ACC112 (cell line): ENCODE measurements around the gene RNF150.

Experiments used
- H2AFZ ChIP-seq: fragments of 200-600 bp; sonication (generic); one replicate; pipeline ENCODE4 v1.6.0; 2017; ENCODE audit warnings: antibody characterized with exemption, low read length; ENCODE audit not compliant: unreplicated experiment
- H3K27ac ChIP-seq: fragments of 200-600 bp; sonication (generic); 2 replicates; pipeline ENCODE4 v1.5.1; 2014; ENCODE audit warnings: low read depth, mild to moderate bottlenecking, antibody characterized with exemption, low read length, moderate library complexity
- H3K27me3 ChIP-seq: fragments of 200-600 bp; sonication (generic); 2 replicates; pipeline ENCODE4 v1.6.1; 2014; ENCODE audit warnings: mild to moderate bottlenecking, antibody characterized with exemption, low read length, moderate library complexity, mixed read lengths; ENCODE audit not compliant: insufficient read depth
- H3K36me3 ChIP-seq: fragments of 200-600 bp; sonication (generic); 2 replicates; pipeline ENCODE4 v1.6.1; 2016; ENCODE audit warnings: mild to moderate bottlenecking, antibody characterized with exemption, low read length, moderate library complexity, mixed read lengths; ENCODE audit not compliant: insufficient read depth
- H3K4me1 ChIP-seq: fragments of 200-600 bp; sonication (generic); one replicate; pipeline ENCODE4 v1.6.1; 2016; ENCODE audit warnings: low read length, mixed read lengths; ENCODE audit not compliant: insufficient read depth, unreplicated experiment, control insufficient read depth
- H3K4me3 ChIP-seq: fragments of 200-600 bp; sonication (generic); 2 replicates; pipeline ENCODE4 v1.5.1; 2014; ENCODE audit warnings: mild to moderate bottlenecking, low read depth, low read length
- H3K79me2 ChIP-seq: fragments of 200-600 bp; sonication (generic); one replicate; pipeline ENCODE4 v1.6.0; 2016; ENCODE audit warnings: low read length; ENCODE audit not compliant: control insufficient read depth, unreplicated experiment, insufficient read depth

The RNF150 gene

GRCh38 chr4:141107927-141108326 lies 25.3 kb downstream of the RNF150 start:
- H3K27ac ChIP-seq = no peak overlapping the region
- H3K79me2 ChIP-seq = no peaks in the 10 kb centered on the region
- no peak overlapping the region for H2AFZ ChIP-seq
- no peaks in the 10 kb centered on the region for H3K4me1 ChIP-seq
- H3K36me3 ChIP-seq = no peaks in the 10 kb centered on the region
- no peaks in the 10 kb centered on the region for H3K27me3 ChIP-seq
- H3K4me3 ChIP-seq = no peak overlapping the region

- Histone ChIP-seq H3K27ac (no peak overlapping the region), H3K27me3 (no peaks in the 10 kb centered on the region), H3K79me2 (no peaks in the 10 kb centered on the region), H3K4me1 (peaks cover 15% of the 10 kb centered on the region), H3K4me3 (no peak overlapping the region), H2AFZ (no peak overlapping the region), H3K36me3 (no peaks in the 10 kb centered on the region)
Measured at GRCh38 chr4:141102367-141102766, 30.9 kb downstream of the RNF150 start.

GRCh38 chr4:141101511-141101910 lies 31.8 kb downstream of the RNF150 start:
- Histone ChIP-seq H2AFZ (no peak overlapping the region), H3K27ac (no peak overlapping the region), H3K79me2 (no peaks in the 10 kb centered on the region)

GRCh38 chr4:141099326-141099725 lies 33.9 kb downstream of the RNF150 start:
- Histone ChIP-seq H3K36me3 (no peaks in the 10 kb centered on the region), H3K27ac (no peak overlapping the region), H2AFZ (peak overlapping the region; percentile 30), H3K79me2 (no peaks in the 10 kb centered on the region), H3K4me3 (no peak overlapping the region), H3K4me1 (peaks cover 15% of the 10 kb centered on the region), H3K27me3 (no peaks in the 10 kb centered on the region)

More at GRCh38 chr4:141101511-141101910, 31.8 kb downstream of the RNF150 start:
- Histone ChIP-seq H3K36me3 (no peaks in the 10 kb centered on the region), H3K4me1 (peaks cover 15% of the 10 kb centered on the region), H3K27me3 (no peaks in the 10 kb centered on the region), H3K4me3 (no peak overlapping the region)

GRCh38 chr4:141098163-141098562 lies 35.1 kb downstream of the RNF150 start:
- H3K4me3 ChIP-seq = no peak overlapping the region
- H3K4me1 ChIP-seq = peaks cover 15% of the 10 kb centered on the region
- H3K27me3 ChIP-seq = no peaks in the 10 kb centered on the region
- no peaks in the 10 kb centered on the region for H3K79me2 ChIP-seq
- no peaks in the 10 kb centered on the region for H3K36me3 ChIP-seq
- no peak overlapping the region for H3K27ac ChIP-seq
- H2AFZ ChIP-seq = no peak overlapping the region

- H3K4me3 ChIP-seq = no peak overlapping the region
- no peaks in the 10 kb centered on the region for H3K79me2 ChIP-seq
- H3K27me3 ChIP-seq = no peaks in the 10 kb centered on the region
- H3K36me3 ChIP-seq = no peaks in the 10 kb centered on the region
- no peaks in the 10 kb centered on the region for H3K4me1 ChIP-seq
- H2AFZ ChIP-seq = no peak overlapping the region
- no peak overlapping the region for H3K27ac ChIP-seq
Measured at GRCh38 chr4:141090473-141090872, 42.8 kb downstream of the RNF150 start.

- H3K79me2 ChIP-seq = no peaks in the 10 kb centered on the region
- no peak overlapping the region for H2AFZ ChIP-seq
- no peaks in the 10 kb centered on the region for H3K27me3 ChIP-seq
- H3K36me3 ChIP-seq = no peaks in the 10 kb centered on the region
- no peaks in the 10 kb centered on the region for H3K4me1 ChIP-seq
- no peak overlapping the region for H3K27ac ChIP-seq
- H3K4me3 ChIP-seq = peak overlapping the region; percentile 30
Measured at GRCh38 chr4:141081921-141082395, 51.3 kb downstream of the RNF150 start.

- Histone ChIP-seq H3K4me3 (no peak overlapping the region), H3K36me3 (no peaks in the 10 kb centered on the region), H3K27ac (no peak overlapping the region), H3K27me3 (no peaks in the 10 kb centered on the region), H3K4me1 (no peaks in the 10 kb centered on the region), H3K79me2 (no peaks in the 10 kb centered on the region), H2AFZ (no peak overlapping the region)
Measured at GRCh38 chr4:141080668-141081067, 52.6 kb downstream of the RNF150 start.

- Histone ChIP-seq H3K36me3 (no peaks in the 10 kb centered on the region), H2AFZ (no peak overlapping the region), H3K27ac (no peak overlapping the region), H3K27me3 (no peaks in the 10 kb centered on the region), H3K4me1 (peaks cover 5% of the 10 kb centered on the region), H3K79me2 (no peaks in the 10 kb centered on the region), H3K4me3 (no peak overlapping the region)
Measured at GRCh38 chr4:141079393-141079930, 53.8 kb downstream of the RNF150 start.

- H3K4me3 ChIP-seq = no peak overlapping the region
- no peak overlapping the region for H3K27ac ChIP-seq
- no peaks in the 10 kb centered on the region for H3K79me2 ChIP-seq
- no peak overlapping the region for H2AFZ ChIP-seq
- no peaks in the 10 kb centered on the region for H3K36me3 ChIP-seq
- peaks cover 5% of the 10 kb centered on the region for H3K4me1 ChIP-seq
- H3K27me3 ChIP-seq = no peaks in the 10 kb centered on the region
Measured at GRCh38 chr4:141078871-141079270, 54.4 kb downstream of the RNF150 start.

- Histone ChIP-seq H3K36me3 (no peaks in the 10 kb centered on the region), H2AFZ (no peak overlapping the region), H3K27me3 (no peaks in the 10 kb centered on the region), H3K79me2 (no peaks in the 10 kb centered on the region), H3K4me1 (peaks cover 5% of the 10 kb centered on the region), H3K4me3 (no peak overlapping the region), H3K27ac (no peak overlapping the region)
Measured at GRCh38 chr4:141077611-141078225, 55.6 kb downstream of the RNF150 start.
